H1 (cell line): ENCODE measurements around the gene NEURL2. TPM values are rescaled to one million over a fixed set of nuclear protein-coding genes. Genes with fewer than 3 reads are reported as not detected.

Experiments
- CTCF ChIA-PET: fragments of 300-600 bp; sonication (Branson Sonifier 250); formaldehyde crosslinking; loops from one replicate; lab custom pipeline; 2021; ENCODE audit not compliant: partially characterized antibody; lab: Charles Lee
- POLR2A ChIA-PET: fragments of 300-600 bp; sonication (Branson Sonifier 250); formaldehyde crosslinking; loops from one replicate; lab custom pipeline; 2021; ENCODE audit warnings: inconsistent platforms; ENCODE audit not compliant: partially characterized antibody; lab: Charles Lee
- DNase-seq, 2 experiments: peaks; one replicate each; pipeline versions ENCODE4 v3.0.0 to v3.0.0-alpha.2; 2010 to 2022; ENCODE audit warnings: low spot score in 2 of 2, low read depth in 1 of 2, mixed read lengths in 1 of 2
- FAIRE-seq: peaks from 2 replicates; lab custom pipeline; 2011; peaks lifted over from hg19 to GRCh38; lab: Jason Lieb, UNC
- H2AFZ ChIP-seq: 2 replicates; pipeline ENCODE4 v1.8.1; 2012; ENCODE audit warnings: low read length, inconsistent platforms
- H2AK5ac ChIP-seq: 2 replicates; pipeline ENCODE4 v1.6.1; 2013; ENCODE audit warnings: low read depth, low read length
- H2BK120ac ChIP-seq: replicated peaks from 2 replicates; pipeline ENCODE3; 2013; ENCODE audit warnings: low read depth, low read length, inconsistent platforms
- H2BK12ac ChIP-seq: 2 replicates; pipeline ENCODE4 v1.6.1; 2013; ENCODE audit warnings: low read depth, low read length
- H2BK15ac ChIP-seq: 2 replicates; pipeline ENCODE4 v1.6.1; 2013; ENCODE audit warnings: low read length
- H2BK20ac ChIP-seq: 2 replicates; pipeline ENCODE4 v1.6.1; 2013; ENCODE audit warnings: low read length
- H2BK5ac ChIP-seq: 2 replicates; pipeline ENCODE4 v1.6.1; 2013; ENCODE audit warnings: low read depth, low read length
- H3K14ac ChIP-seq: 2 replicates; pipeline ENCODE4 v1.6.1; 2013; ENCODE audit warnings: inconsistent platforms; ENCODE audit not compliant: insufficient read length
- H3K18ac ChIP-seq: 2 replicates; pipeline ENCODE4 v1.6.1; 2013; ENCODE audit warnings: low read length; ENCODE audit errors: extremely low read depth
- H3K23ac ChIP-seq: 2 replicates; pipeline ENCODE4 v1.6.1; 2013; ENCODE audit warnings: inconsistent platforms; ENCODE audit not compliant: insufficient read length
- H3K23me2 ChIP-seq: 2 replicates; pipeline ENCODE4 v1.6.1; 2013; ENCODE audit warnings: low read depth, low read length
- H3K27ac ChIP-seq: 2 replicates; pipeline ENCODE4 v1.6.1; 2011; ENCODE audit warnings: low read depth, low read length, inconsistent platforms
- H3K27me3 ChIP-seq, 4 experiments: replicated peaks in 1 of 4; 1 replicate in 1 of 4; 2 replicates in 3 of 4; pipeline versions ENCODE4 v1.6.1 to v1.8.1; 2011 to 2013; ENCODE audit warnings: low read length in 3 of 4, mild to moderate bottlenecking in 3 of 4, inconsistent platforms in 2 of 4, mixed read lengths in 2 of 4, moderate library complexity in 1 of 4; ENCODE audit not compliant: control insufficient read depth in 3 of 4, insufficient read depth in 3 of 4; ENCODE audit errors: extremely low read depth in 1 of 4
- H3K36me3 ChIP-seq, 4 experiments: 2 replicates each; pipeline versions ENCODE4 v1.6.1 to v1.8.1; 2011 to 2013; ENCODE audit warnings: mild to moderate bottlenecking in 4 of 4, low read length in 3 of 4, moderate library complexity in 2 of 4, control low read depth in 1 of 4, inconsistent platforms in 1 of 4; ENCODE audit not compliant: insufficient read depth in 4 of 4, control insufficient read depth in 2 of 4
- H3K4ac ChIP-seq: replicated peaks from 2 replicates; pipeline ENCODE3; 2013; ENCODE audit warnings: low read length, low read depth, mixed read lengths, inconsistent platforms; ENCODE audit not compliant: insufficient read length
- H3K4me1 ChIP-seq, 4 experiments: replicated peaks in 1 of 4; 1 replicate in 1 of 4; 2 replicates in 3 of 4; pipeline versions ENCODE4 v1.6.1 to v1.8.1; 2011 to 2013; ENCODE audit warnings: low read length in 3 of 4, inconsistent platforms in 2 of 4, mixed read lengths in 1 of 4; ENCODE audit not compliant: insufficient read depth in 4 of 4, control insufficient read depth in 3 of 4
- H3K4me2 ChIP-seq, 2 experiments: 2 replicates each; pipeline versions ENCODE4 v1.6.1 to v1.8.1; 2011 to 2013; ENCODE audit warnings: low read depth in 2 of 2, low read length in 2 of 2, control low read depth in 1 of 2, inconsistent platforms in 1 of 2, mild to moderate bottlenecking in 1 of 2; ENCODE audit not compliant: insufficient read depth in 1 of 2
- H3K4me3 ChIP-seq, 4 experiments: fragments of 200-600, 300-600 bp in 1 of 4; sonication (generic), shearing (Covaris generic), sonication (Bioruptor Twin) in 1 of 4; 2 replicates each; pipeline versions ENCODE4 v1.5.1 to v1.8.1; 2011 to 2016; ENCODE audit warnings: low read length in 4 of 4, low read depth in 3 of 4, control low read depth in 2 of 4, inconsistent platforms in 2 of 4, mild to moderate bottlenecking in 2 of 4, mixed read lengths in 1 of 4, moderate library complexity in 1 of 4; ENCODE audit not compliant: insufficient read depth in 2 of 4; ENCODE audit errors: extremely low read depth in 1 of 4
- H3K56ac ChIP-seq: replicated peaks from 2 replicates; pipeline ENCODE3; 2013; ENCODE audit warnings: low read depth, mild to moderate bottlenecking, mixed read lengths, low read length, inconsistent platforms; ENCODE audit not compliant: insufficient read length
- H3K79me1 ChIP-seq: 2 replicates; pipeline ENCODE4 v1.6.1; 2013; ENCODE audit warnings: low read depth, low read length, control low read depth
- H3K79me2 ChIP-seq, 2 experiments: 2 replicates each; pipeline versions ENCODE4 v1.6.1 to v1.8.1; 2012 to 2013; ENCODE audit warnings: low read length in 2 of 2, mild to moderate bottlenecking in 2 of 2, inconsistent platforms in 1 of 2; ENCODE audit not compliant: insufficient read depth in 2 of 2, control insufficient read depth in 1 of 2
- H3K9ac ChIP-seq, 4 experiments: replicated peaks in 1 of 4; 1 replicate in 1 of 4; 2 replicates in 3 of 4; pipeline versions ENCODE4 v1.6.1 to v1.8.1; 2011 to 2013; ENCODE audit warnings: low read depth in 3 of 4, low read length in 3 of 4, control low read depth in 2 of 4, mild to moderate bottlenecking in 2 of 4, moderate library complexity in 2 of 4, inconsistent platforms in 1 of 4; ENCODE audit errors: extremely low read depth in 1 of 4
- H3K9me3 ChIP-seq, 2 experiments: 2 replicates each; pipeline versions ENCODE4 v1.6.1 to v1.8.1; 2012 to 2013; ENCODE audit warnings: mild to moderate bottlenecking in 2 of 2, moderate library complexity in 2 of 2, control low read depth in 1 of 2, inconsistent platforms in 1 of 2, low read depth in 1 of 2, low read length in 1 of 2, mixed read lengths in 1 of 2; ENCODE audit not compliant: insufficient read depth in 2 of 2
- H4K20me1 ChIP-seq, 2 experiments: replicated peaks in 1 of 2; 2 replicates each; pipeline versions ENCODE3 to v1.8.1; 2011 to 2013; ENCODE audit warnings: inconsistent platforms in 2 of 2, low read length in 2 of 2, mild to moderate bottlenecking in 1 of 2; ENCODE audit not compliant: insufficient read depth in 2 of 2, control insufficient read depth in 1 of 2
- H4K5ac ChIP-seq: 2 replicates; pipeline ENCODE4 v1.6.1; 2013; ENCODE audit warnings: low read length, low read depth, mixed read lengths, inconsistent platforms; ENCODE audit not compliant: insufficient read length
- H4K8ac ChIP-seq: 2 replicates; pipeline ENCODE4 v1.8.0; 2013; ENCODE audit warnings: mild to moderate bottlenecking, moderate library complexity, low read length, inconsistent platforms; ENCODE audit not compliant: insufficient read depth; ENCODE audit errors: extremely low read depth
- H4K91ac ChIP-seq: replicated peaks from 2 replicates; pipeline ENCODE3; 2013; ENCODE audit warnings: low read length, mixed read lengths, inconsistent platforms; ENCODE audit not compliant: insufficient read length
- BRCA1 ChIP-seq: IDR thresholded peaks from 2 replicates; pipeline ENCODE4 v1.6.1; 2012; ENCODE audit warnings: low read depth, low read length, improper control_type of control experiment
- CBX5 ChIP-seq: fragments of 300-800, 300-1000 bp; sonication (generic); IDR thresholded peaks from 2 replicates; pipeline ENCODE4 v1.7.1; 2016; ENCODE audit warnings: antibody characterized with exemption, low read length, low read depth
- EGR1 ChIP-seq: IDR thresholded peaks from 2 replicates; pipeline ENCODE4 v1.6.1; 2011; ENCODE audit warnings: low read depth, low read length, borderline replicate concordance
- JUND ChIP-seq: IDR thresholded peaks from 2 replicates; pipeline ENCODE4 v1.6.1; 2011; ENCODE audit warnings: mild to moderate bottlenecking, improper control_type of control experiment, low read length
- KDM4A ChIP-seq: IDR thresholded peaks from one replicate; pipeline ENCODE4 v1.7.1; 2012; ENCODE audit warnings: low read depth, mild to moderate bottlenecking, moderate library complexity, low read length, inconsistent platforms; ENCODE audit not compliant: severe bottlenecking
- TAF1 ChIP-seq: IDR thresholded peaks from 2 replicates; pipeline ENCODE4 v1.6.1; 2011; ENCODE audit warnings: mild to moderate bottlenecking, low read depth, low read length
- WGBS, 2 experiments: shearing (Covaris generic) in 1 of 2; methylation state at CpG; one replicate each; pipeline versions ENCODE4 v1.1.6 to v1.1.7; 2013 to 2015; ENCODE audit warnings: low lambda C conversion rate in 2 of 2, mixed read lengths in 2 of 2, inconsistent platforms in 1 of 2, low coverage in 1 of 2, missing lambda C conversion rate in 1 of 2; ENCODE audit not compliant: insufficient replicate concordance in 2 of 2, insufficient coverage in 1 of 2, insufficient read length in 1 of 2; ENCODE audit errors: extremely low coverage in 1 of 2, missing lambda C conversion rate in 1 of 2; 5-methylcytosine and 5-hydroxymethylcytosine counted together
- polyA plus RNA-seq, 7 experiments: library from polyadenylated mRNA; depleted of rRNA in 3 of 7; stranded (reverse) in 5 of 7; unstranded in 2 of 7; fragments of >200 nt in 5 of 7; fragments of 200-250 nt in 2 of 7; gene quantifications; 1 replicate in 5 of 7; 2 replicates in 1 of 7; 4 replicates in 1 of 7; pipeline versions ENCODE4 v1.2.1 to v1.2.3, GENCODE V29; 2011 to 2013; ENCODE audit warnings: missing spikeins in 2 of 7, mixed read lengths in 2 of 7
- total RNA-seq: library from RNA; stranded (reverse); fragmentation: NEBNext Ultra II Directional; extraction: Animal tissue kit (Norgen Biotek cat#: 25700); gene quantifications from 2 replicates; pipeline ENCODE4 v1.2.1, GENCODE V29; 2021
- TF ChIP-seq, protein P1 (sequence below): IDR thresholded peaks from 2 replicates; pipeline ENCODE4 v1.6.1; 2012; ENCODE audit warnings: inconsistent platforms
- TF ChIP-seq, protein P2 (sequence below): IDR thresholded peaks from 2 replicates; pipeline ENCODE4 v1.6.1; 2011; ENCODE audit warnings: low read length, improper control_type of control experiment

Gene NEURL2
- total and polyA plus RNA-seq, 2 of the 8 experiments (the other 6 are each of a cell fraction or from before 2014, with no cell fraction given), result 6.9 TPM

DNA sequence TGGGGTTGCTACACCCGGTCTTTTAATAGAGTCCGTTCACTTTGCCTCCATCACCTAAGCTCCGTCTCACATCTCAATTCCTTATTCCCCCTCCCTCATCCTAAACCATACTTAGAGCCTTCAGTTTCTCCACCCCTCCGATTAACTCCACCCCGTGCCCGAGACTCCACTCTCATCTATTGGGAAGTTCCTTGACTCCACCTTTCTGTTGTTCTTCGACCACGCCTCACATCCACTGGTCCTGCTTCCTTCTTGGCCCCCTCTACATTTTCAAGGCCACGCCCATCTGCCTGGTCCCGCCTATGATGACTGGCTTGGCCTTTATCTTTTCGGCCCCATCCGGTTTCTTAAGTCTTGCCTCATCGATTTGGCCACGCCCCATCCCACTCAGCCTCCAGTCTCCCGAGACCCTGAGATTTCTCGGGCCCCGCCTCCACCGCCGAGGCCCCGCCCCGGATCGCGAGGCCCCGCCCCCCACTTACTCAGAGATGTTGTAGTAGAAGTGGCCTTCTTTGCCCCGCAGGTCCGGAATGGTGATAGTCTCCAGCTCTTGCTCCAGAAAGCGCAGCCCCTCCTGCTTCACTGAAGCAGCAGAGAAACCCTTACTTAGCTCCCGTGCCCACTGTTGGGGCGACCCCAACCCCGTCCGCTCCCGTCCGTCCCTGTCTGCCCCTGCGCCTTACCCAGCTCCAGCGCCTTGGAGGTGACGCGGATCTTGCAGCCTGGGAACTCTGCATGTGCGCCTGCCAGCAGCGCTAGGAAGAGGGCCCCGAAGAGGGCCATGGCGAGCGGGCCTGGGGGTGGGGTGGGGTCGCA, 19.9 kb upstream of the NEURL2 start:
- no peaks in the 10 kb centered on the region for H3K9me3 ChIP-seq
- peak overlapping the region; percentile 82 for H4K91ac ChIP-seq
- peaks cover 2 to 12% of the 10 kb centered on the region in 2 experiments for H4K20me1 ChIP-seq
- peak overlapping the region; percentile 58; the same call in 1 of the 2 replicates for H4K8ac ChIP-seq
- no peak overlapping the region; the same call in 1 of the 2 replicates for H2BK5ac ChIP-seq
- peak overlapping the region in 3 of 4 experiments; percentile 56 to 71 (median 68); a peak in 6 of 7 replicates for H3K9ac ChIP-seq
- H3K79me1 ChIP-seq, result no peaks in the 10 kb centered on the region; the same call in 1 of the 2 replicates
- no peak overlapping the region for H2BK120ac ChIP-seq
- H3K18ac ChIP-seq, result peak overlapping the region; percentile 88
- ChIA-PET POLR2A (interaction anchor here (1.0 to 9.2 kb wide), 14 partner anchors 9 to 98 kb away, joined by 3 to 172 read pairs (median 11); partner anchors contain the start of genes CTSA, NEURL2, PCIF1 and ZSWIM1), CTCF (interaction anchor here (0.6 to 2.6 kb wide), 7 partner anchors 21 to 82 kb away, joined by 3 to 12 read pairs (median 4); partner anchors contain the start of genes PCIF1 and ZSWIM1)
- peak overlapping the region; percentile 65 for H3K4ac ChIP-seq
- H2BK20ac ChIP-seq, result no peak overlapping the region
- H3K4me1 ChIP-seq, result peaks cover 0 to 2% (median 0%) of the 10 kb centered on the region in 4 experiments; a peak in 3 of 7 replicates
- peaks cover 11% of the 10 kb centered on the region; the same call in 1 of the 2 replicates for H3K23me2 ChIP-seq
- peak overlapping the region; percentile 52 to 81 (median 70) for H3K4me3 ChIP-seq
- no peaks in the 10 kb centered on the region for H3K27me3 ChIP-seq
- H2BK12ac ChIP-seq, result no peak overlapping the region
- no peak overlapping the region for H2AK5ac ChIP-seq
- H3K79me2 ChIP-seq, result 0 out of 4 replicates have a peak, but pooled peaks cover 0 to 3% of the 10 kb centered on the region in 2 experiments
- H3K36me3 ChIP-seq, result peaks cover 5 to 25% (median 19%) of the 10 kb centered on the region in 4 experiments; a peak in 6 of 8 replicates
- DNase-seq, result peak; percentile 99 to 100
- no peak overlapping the region for H2AFZ ChIP-seq
- no peak overlapping the region for H3K14ac ChIP-seq
- H3K4me2 ChIP-seq, result peak overlapping the region; percentile 90 to 97
- H3K56ac ChIP-seq, result no peak overlapping the region
- FAIRE-seq, result peak; percentile 94
- WGBS, 2 experiments, result 6% methylated on average over 41 of the region's 43 CpGs; no CpG with 5 or more reads in 1 of the 2 experiments
- H2BK15ac ChIP-seq, result no peak overlapping the region
- H4K5ac ChIP-seq, result peak overlapping the region; percentile 84
- no peak overlapping the region for H3K23ac ChIP-seq
- peak overlapping the region; percentile 58; the same call in 1 of the 2 replicates for H3K27ac ChIP-seq
- TF ChIP-seq TAF1 (peak; percentile 88), JUND (peak; percentile 80; the same call in 1 of the 2 replicates), BRCA1 (peak; percentile 62; the same call in 1 of the 2 replicates), CBX5 (no peak), EGR1 (no peak), KDM4A (peak; percentile 24)
- TF ChIP-seq, protein P1, sequence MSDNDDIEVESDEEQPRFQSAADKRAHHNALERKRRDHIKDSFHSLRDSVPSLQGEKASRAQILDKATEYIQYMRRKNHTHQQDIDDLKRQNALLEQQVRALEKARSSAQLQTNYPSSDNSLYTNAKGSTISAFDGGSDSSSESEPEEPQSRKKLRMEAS, result peak; percentile 9; the same call in 1 of the 2 replicates
- TF ChIP-seq, protein P2, sequence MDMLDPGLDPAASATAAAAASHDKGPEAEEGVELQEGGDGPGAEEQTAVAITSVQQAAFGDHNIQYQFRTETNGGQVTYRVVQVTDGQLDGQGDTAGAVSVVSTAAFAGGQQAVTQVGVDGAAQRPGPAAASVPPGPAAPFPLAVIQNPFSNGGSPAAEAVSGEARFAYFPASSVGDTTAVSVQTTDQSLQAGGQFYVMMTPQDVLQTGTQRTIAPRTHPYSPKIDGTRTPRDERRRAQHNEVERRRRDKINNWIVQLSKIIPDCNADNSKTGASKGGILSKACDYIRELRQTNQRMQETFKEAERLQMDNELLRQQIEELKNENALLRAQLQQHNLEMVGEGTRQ, result no peak
